VCaP (cell line): ENCODE measurements around the gene MARCHF9.
A peak's percentile ranks its signal among the peaks of the same experiment; 100 is the strongest.
"Not testable (repeated sequence)": the region's sequence is repeated elsewhere in the genome, so short reads cannot be mapped to it uniquely, and the experiment has no call there.

Experiments used
- H3K27ac ChIP-seq: fragments of 450-650 bp; 2 replicates; pipeline ENCODE4 v1.5.1; 2017
- CTCF ChIP-seq: fragments of 450-650 bp; conservative IDR thresholded peaks from 2 replicates; pipeline ENCODE4 v1.5.1; 2017; ENCODE audit warnings: mild to moderate bottlenecking, moderate library complexity

Gene MARCHF9

GRCh38 chr12:57772429-57773322 lies 17.8 kb downstream of the MARCHF9 start, which contains the start of gene EEF1AKMT3:
EEF1AKMT3 (plus strand) TSS chr12:57772614; CDS start chr12:57772725, 111 bp downstream.
- H3K27ac ChIP-seq: peak within 1 kb of the TSS; percentile 98
- no peak for TF ChIP-seq CTCF

GRCh38 chr12:57774634-57775033 lies 19.7 kb downstream of the MARCHF9 start:
- not testable (repeated sequence) for H3K27ac ChIP-seq

- TF ChIP-seq CTCF: no peak
- no peak overlapping the region for H3K27ac ChIP-seq
Observed at GRCh38 chr12:57775044-57775443, 20.1 kb downstream of the MARCHF9 start.

- TF ChIP-seq CTCF: no peak
- no peak overlapping the region for H3K27ac ChIP-seq
Observed at GRCh38 chr12:57775563-57776246, 20.8 kb downstream of the MARCHF9 start.

GRCh38 chr12:57776247-57776587 lies 21.3 kb downstream of the MARCHF9 start:
- H3K27ac ChIP-seq: no peak overlapping the region
- TF ChIP-seq CTCF: no peak

GRCh38 chr12:57777367-57777766 lies 22.5 kb downstream of the MARCHF9 start:
- no peak overlapping the region for H3K27ac ChIP-seq
- no peak for TF ChIP-seq CTCF

- no peak for TF ChIP-seq CTCF
- no peak overlapping the region for H3K27ac ChIP-seq
Observed at GRCh38 chr12:57777911-57778310, 23.0 kb downstream of the MARCHF9 start.

GRCh38 chr12:57779736-57780135 lies 24.8 kb downstream of the MARCHF9 start:
- H3K27ac ChIP-seq: no peak overlapping the region
- TF ChIP-seq CTCF: no peak
